Osteoblast (primary cell): ENCODE data around the gene DLL4. TPM values are rescaled to one million over a fixed set of nuclear protein-coding genes. Genes with fewer than 3 reads are reported as not detected.
"Not testable (repeated sequence)": the region's sequence is repeated elsewhere in the genome, so short reads cannot be mapped to it uniquely, and the experiment has no call there.

Experiments used
- DNase-seq: peaks from one replicate; pipeline ENCODE4 v3.0.0; 2011; ENCODE audit warnings: low spot score, mixed read lengths; ENCODE audit not compliant: insufficient read length; ENCODE audit errors: missing footprints
- H2AFZ ChIP-seq: 2 replicates; pipeline ENCODE4 v1.6.0; 2011; ENCODE audit warnings: mild to moderate bottlenecking, low read length
- H3K27ac ChIP-seq: 2 replicates; pipeline ENCODE4 v1.5.1; 2011; ENCODE audit warnings: mild to moderate bottlenecking, low read depth, low read length, moderate library complexity
- H3K27me3 ChIP-seq: 2 replicates; pipeline ENCODE4 v1.6.0; 2012; ENCODE audit warnings: mild to moderate bottlenecking, control low read depth, inconsistent platforms, low read length, moderate library complexity; ENCODE audit not compliant: insufficient read depth
- H3K36me3 ChIP-seq: 2 replicates; pipeline ENCODE4 v1.5.1; 2011; ENCODE audit warnings: mild to moderate bottlenecking, low read length, control low read depth, moderate library complexity; ENCODE audit not compliant: insufficient read depth
- H3K4me1 ChIP-seq: 2 replicates; pipeline ENCODE4 v1.5.1; 2011; ENCODE audit warnings: mild to moderate bottlenecking, low read length, control low read depth, moderate library complexity; ENCODE audit not compliant: insufficient read depth
- H3K4me2 ChIP-seq: 2 replicates; pipeline ENCODE4 v1.6.0; 2011; ENCODE audit warnings: mild to moderate bottlenecking, low read length; ENCODE audit not compliant: insufficient read depth
- H3K4me3 ChIP-seq: fragments of 200-600 bp; sonication (generic); 3 replicates; pipeline ENCODE4 v1.5.1; 2012; ENCODE audit warnings: mild to moderate bottlenecking, low read length, inconsistent platforms; ENCODE audit not compliant: insufficient read depth
- H3K79me2 ChIP-seq: 2 replicates; pipeline ENCODE4 v1.6.0; 2012; ENCODE audit warnings: mild to moderate bottlenecking, low read length, control low read depth, inconsistent platforms; ENCODE audit not compliant: insufficient read depth
- H3K9me3 ChIP-seq: 2 replicates; pipeline ENCODE4 v1.5.1; 2011; ENCODE audit warnings: low read depth, low read length, control low read depth
- H4K20me1 ChIP-seq: 2 replicates; pipeline ENCODE4 v1.6.0; 2012; ENCODE audit warnings: mild to moderate bottlenecking, low read length, control low read depth; ENCODE audit not compliant: insufficient read depth
- total RNA-seq: library from RNA; depleted of rRNA; stranded (reverse); fragments of >200 nt; gene quantifications from 2 replicates; pipeline ENCODE4 v1.2.3, GENCODE V29; 2012
- TF ChIP-seq, protein P1 (sequence below): IDR thresholded peaks from 2 replicates; pipeline ENCODE4 v1.5.1; 2011; ENCODE audit warnings: mild to moderate bottlenecking, low read depth, low read length, moderate library complexity; ENCODE audit errors: extremely low read depth

Gene DLL4
- total RNA-seq, 1 donor: not detected

- Histone ChIP-seq H3K4me2 (no peak overlapping the region), H3K27me3 (no peaks in the 10 kb centered on the region), H3K4me1 (peaks cover 12% of the 10 kb centered on the region), H4K20me1 (no peaks in the 10 kb centered on the region), H3K27ac (no peak overlapping the region), H3K79me2 (peaks cover 11% of the 10 kb centered on the region), H3K9me3 (no peaks in the 10 kb centered on the region), H3K4me3 (no peak overlapping the region), H2AFZ (no peak overlapping the region), H3K36me3 (peaks cover 6% of the 10 kb centered on the region)
- TF ChIP-seq, protein P1, sequence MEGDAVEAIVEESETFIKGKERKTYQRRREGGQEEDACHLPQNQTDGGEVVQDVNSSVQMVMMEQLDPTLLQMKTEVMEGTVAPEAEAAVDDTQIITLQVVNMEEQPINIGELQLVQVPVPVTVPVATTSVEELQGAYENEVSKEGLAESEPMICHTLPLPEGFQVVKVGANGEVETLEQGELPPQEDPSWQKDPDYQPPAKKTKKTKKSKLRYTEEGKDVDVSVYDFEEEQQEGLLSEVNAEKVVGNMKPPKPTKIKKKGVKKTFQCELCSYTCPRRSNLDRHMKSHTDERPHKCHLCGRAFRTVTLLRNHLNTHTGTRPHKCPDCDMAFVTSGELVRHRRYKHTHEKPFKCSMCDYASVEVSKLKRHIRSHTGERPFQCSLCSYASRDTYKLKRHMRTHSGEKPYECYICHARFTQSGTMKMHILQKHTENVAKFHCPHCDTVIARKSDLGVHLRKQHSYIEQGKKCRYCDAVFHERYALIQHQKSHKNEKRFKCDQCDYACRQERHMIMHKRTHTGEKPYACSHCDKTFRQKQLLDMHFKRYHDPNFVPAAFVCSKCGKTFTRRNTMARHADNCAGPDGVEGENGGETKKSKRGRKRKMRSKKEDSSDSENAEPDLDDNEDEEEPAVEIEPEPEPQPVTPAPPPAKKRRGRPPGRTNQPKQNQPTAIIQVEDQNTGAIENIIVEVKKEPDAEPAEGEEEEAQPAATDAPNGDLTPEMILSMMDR: no peak
- DNase-seq: peak; percentile 63
Measured at GRCh38 chr15:40951764-40952163, 22.6 kb downstream of the DLL4 start.

GRCh38 chr15:40952301-40952900 is 23.3 kb downstream of the DLL4 start:
- Histone ChIP-seq H3K79me2 (peaks cover 11% of the 10 kb centered on the region), H4K20me1 (no peaks in the 10 kb centered on the region), H2AFZ (peak overlapping the region; percentile 94), H3K4me2 (peak overlapping the region; percentile 80), H3K4me1 (peaks cover 12% of the 10 kb centered on the region), H3K36me3 (peaks cover 6% of the 10 kb centered on the region), H3K9me3 (no peaks in the 10 kb centered on the region), H3K27ac (peak overlapping the region; percentile 83), H3K4me3 (peak overlapping the region; percentile 87), H3K27me3 (no peaks in the 10 kb centered on the region)
- TF ChIP-seq, protein P1: no peak
- DNase-seq: peak; percentile 50

GRCh38 chr15:40952901-40953712 is 24.0 kb downstream of the DLL4 start, which contains the start of gene CHAC1:
TSS of gene CHAC1 (plus strand) at chr15:40953471. CDS start at chr15:40953584, 113 bp downstream.
- peaks cover 12% of the 10 kb centered on the region for H3K4me1 ChIP-seq
- H3K4me2 ChIP-seq: peak within 1 kb of the TSS; percentile 80
- TF ChIP-seq, protein P1: no peak
- peak; percentile 100 for DNase-seq
- H4K20me1 ChIP-seq: no peaks in the 10 kb centered on the region
- peak within 1 kb of the TSS; percentile 87 for H3K4me3 ChIP-seq
- peak within 1 kb of the TSS; percentile 94 for H2AFZ ChIP-seq
- H3K9me3 ChIP-seq: no peaks in the 10 kb centered on the region
- H3K36me3 ChIP-seq: peaks cover 6% of the 10 kb centered on the region
- H3K27ac ChIP-seq: peak within 1 kb of the TSS; percentile 83
- no peaks in the 10 kb centered on the region for H3K27me3 ChIP-seq
- peaks cover 11% of the 10 kb centered on the region for H3K79me2 ChIP-seq

DNA sequence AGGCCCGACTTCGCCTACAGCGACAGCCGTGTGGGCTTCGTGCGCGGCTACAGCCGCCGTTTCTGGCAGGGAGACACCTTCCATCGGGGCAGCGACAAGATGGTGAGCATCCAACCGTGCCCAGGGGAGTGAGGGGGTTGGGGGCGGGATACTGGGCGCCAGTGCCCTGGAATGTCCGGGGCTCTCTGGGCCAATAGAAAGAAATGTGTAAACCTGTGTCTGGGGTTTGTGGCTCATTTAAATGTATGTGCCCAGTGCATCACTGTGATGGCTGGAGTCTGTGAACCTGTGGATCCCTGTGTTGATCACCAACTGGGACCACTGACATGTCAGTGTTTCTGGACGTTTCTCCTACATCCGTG is 24.6 kb downstream of the DLL4 start:
- Histone ChIP-seq H3K36me3 (peaks cover 6% of the 10 kb centered on the region), H3K27me3 (no peaks in the 10 kb centered on the region), H3K79me2 (peaks cover 11% of the 10 kb centered on the region), H3K27ac (peak overlapping the region; percentile 20), H4K20me1 (no peaks in the 10 kb centered on the region), H2AFZ (peak overlapping the region; percentile 79), H3K4me1 (peaks cover 12% of the 10 kb centered on the region), H3K4me3 (peak overlapping the region; percentile 87), H3K9me3 (no peaks in the 10 kb centered on the region), H3K4me2 (peak overlapping the region; percentile 80)
- DNase-seq: peak; percentile 87
- TF ChIP-seq, protein P1: no peak

DNA sequence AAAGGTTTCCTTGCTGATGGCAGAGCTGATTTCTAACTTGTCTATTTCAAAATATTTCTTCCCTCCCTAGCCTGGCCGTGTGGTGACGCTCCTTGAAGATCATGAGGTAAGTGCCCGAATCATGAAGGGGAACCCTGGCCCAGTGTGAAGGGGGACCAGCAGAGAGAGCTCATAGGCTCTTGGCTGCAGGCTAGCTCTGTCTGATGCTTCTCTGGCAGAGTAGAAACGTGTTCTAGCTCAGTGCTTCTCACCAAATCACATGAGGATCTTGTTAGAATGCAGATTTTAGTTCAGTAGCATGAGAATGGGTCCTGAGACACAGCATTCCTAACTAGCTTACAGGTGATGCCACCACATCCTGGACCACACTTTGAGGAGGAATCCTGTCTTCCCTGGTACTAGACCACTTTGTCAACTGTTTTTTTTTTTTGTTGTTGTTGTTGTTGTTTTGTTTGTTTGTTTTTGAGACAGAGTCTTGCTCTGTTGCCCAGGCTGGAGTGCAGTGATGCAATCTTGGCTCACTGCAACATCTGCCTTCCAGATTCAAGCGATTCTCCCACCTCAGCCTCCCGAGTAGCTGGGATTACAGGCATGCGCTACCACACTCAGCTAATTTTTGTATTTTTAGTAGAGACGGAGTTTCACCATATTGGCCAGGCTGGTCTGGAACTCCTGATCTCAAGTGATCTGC is 25.2 kb downstream of the DLL4 start:
- Histone ChIP-seq H2AFZ (peak overlapping the region; percentile 79), H3K4me2 (peak overlapping the region; percentile 80), H3K79me2 (peaks cover 11% of the 10 kb centered on the region), H3K4me3 (peak overlapping the region; percentile 87), H3K4me1 (peaks cover 12% of the 10 kb centered on the region)
- not testable (repeated sequence) for H3K27me3 ChIP-seq, H3K27ac ChIP-seq, H4K20me1 ChIP-seq, H3K36me3 ChIP-seq, H3K9me3 ChIP-seq
- peak; percentile 72 for DNase-seq
